ENCODE data around the gene CERS6.

- no peak for TF ChIP-seq POLR2AphosphoS5 (IDR thresholded peaks at IDR 0.05)
- TF ChIP-seq, protein P1, sequence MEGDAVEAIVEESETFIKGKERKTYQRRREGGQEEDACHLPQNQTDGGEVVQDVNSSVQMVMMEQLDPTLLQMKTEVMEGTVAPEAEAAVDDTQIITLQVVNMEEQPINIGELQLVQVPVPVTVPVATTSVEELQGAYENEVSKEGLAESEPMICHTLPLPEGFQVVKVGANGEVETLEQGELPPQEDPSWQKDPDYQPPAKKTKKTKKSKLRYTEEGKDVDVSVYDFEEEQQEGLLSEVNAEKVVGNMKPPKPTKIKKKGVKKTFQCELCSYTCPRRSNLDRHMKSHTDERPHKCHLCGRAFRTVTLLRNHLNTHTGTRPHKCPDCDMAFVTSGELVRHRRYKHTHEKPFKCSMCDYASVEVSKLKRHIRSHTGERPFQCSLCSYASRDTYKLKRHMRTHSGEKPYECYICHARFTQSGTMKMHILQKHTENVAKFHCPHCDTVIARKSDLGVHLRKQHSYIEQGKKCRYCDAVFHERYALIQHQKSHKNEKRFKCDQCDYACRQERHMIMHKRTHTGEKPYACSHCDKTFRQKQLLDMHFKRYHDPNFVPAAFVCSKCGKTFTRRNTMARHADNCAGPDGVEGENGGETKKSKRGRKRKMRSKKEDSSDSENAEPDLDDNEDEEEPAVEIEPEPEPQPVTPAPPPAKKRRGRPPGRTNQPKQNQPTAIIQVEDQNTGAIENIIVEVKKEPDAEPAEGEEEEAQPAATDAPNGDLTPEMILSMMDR (IDR thresholded peaks at IDR 0.05) = no peak
- TF ChIP-seq POLR2A (IDR thresholded peaks at IDR 0.05) = no peak
Observed at GRCh38 chr2:168519534-168520308, 63.6 kb downstream of the CERS6 start.

Data from transverse colon (tissue), 4 donors.